DND-41 (cell line): ENCODE data around the gene PIKFYVE.

Experiments used
- CTCF ChIP-seq: IDR thresholded peaks from 2 replicates; pipeline ENCODE4 v1.5.1; 2012; ENCODE audit warnings: borderline replicate concordance, low read length, moderate library complexity, mild to moderate bottlenecking; ENCODE audit not compliant: poor library complexity, severe bottlenecking; ENCODE audit errors: extremely low read depth
- EZH2 ChIP-seq: IDR thresholded peaks from 3 replicates; pipeline ENCODE4 v1.6.1; 2012; ENCODE audit warnings: borderline replicate concordance, low read depth, mild to moderate bottlenecking, moderate library complexity, low read length, inconsistent platforms; ENCODE audit not compliant: severe bottlenecking

GRCh38 chr2:208318127-208318526 is 52.1 kb downstream of the PIKFYVE start:
- TF ChIP-seq CTCF, result no peak
- TF ChIP-seq EZH2, result no peak
